HEK293T (cell line): ENCODE results near the gene RASSF5.

Experiments
- ARNT ChIP-seq: fragments of 450-650 bp; IDR thresholded peaks from 2 replicates; pipeline ENCODE4 v1.6.1; 2017; ENCODE audit warnings: mild to moderate bottlenecking
- CTBP1 ChIP-seq: fragments of 450-650 bp; IDR thresholded peaks from 2 replicates; pipeline ENCODE4 v1.6.1; 2016; ENCODE audit warnings: borderline replicate concordance
- ELF4 ChIP-seq: fragments of 450-650 bp; IDR thresholded peaks from 2 replicates; pipeline ENCODE4 v1.6.1; 2017; ENCODE audit warnings: antibody characterized with exemption
- FOXA1 ChIP-seq: fragments of 450-650 bp; IDR thresholded peaks from 2 replicates; pipeline ENCODE4 v1.6.1; 2016; ENCODE audit warnings: mild to moderate bottlenecking
- FOXK2 ChIP-seq: fragments of 450-650 bp; IDR thresholded peaks from 2 replicates; pipeline ENCODE4 v1.6.1; 2016; ENCODE audit warnings: mild to moderate bottlenecking
- FOXM1 ChIP-seq: fragments of 450-650 bp; IDR thresholded peaks from 2 replicates; pipeline ENCODE4 v1.6.1; 2017; ENCODE audit warnings: mild to moderate bottlenecking, borderline replicate concordance
- HDGF ChIP-seq: fragments of 450-650 bp; IDR thresholded peaks from 2 replicates; pipeline ENCODE4 v1.6.1; 2017; ENCODE audit warnings: antibody characterized with exemption, borderline replicate concordance
- L3MBTL2 ChIP-seq: fragments of 450-650 bp; conservative IDR thresholded peaks from 2 replicates; pipeline ENCODE4 v1.6.1; 2016; ENCODE audit warnings: mild to moderate bottlenecking
- LEF1 ChIP-seq: fragments of 450-650 bp; IDR thresholded peaks from 2 replicates; pipeline ENCODE4 v1.6.1; 2017; ENCODE audit warnings: mild to moderate bottlenecking, borderline replicate concordance
- NFRKB ChIP-seq: fragments of 450-650 bp; IDR thresholded peaks from 2 replicates; pipeline ENCODE4 v1.6.1; 2016; ENCODE audit warnings: mild to moderate bottlenecking, moderate library complexity
- PKNOX1 ChIP-seq: fragments of 450-650 bp; IDR thresholded peaks from 2 replicates; pipeline ENCODE4 v1.6.1; 2016
- SP1 ChIP-seq: fragments of 450-650 bp; IDR thresholded peaks from 2 replicates; pipeline ENCODE4 v1.6.1; 2017
- SUZ12 ChIP-seq: fragments of 450-650 bp; IDR thresholded peaks from 2 replicates; pipeline ENCODE4 v1.6.1; 2016; ENCODE audit warnings: mild to moderate bottlenecking
- TARDBP ChIP-seq: fragments of 450-650 bp; IDR thresholded peaks from 2 replicates; pipeline ENCODE4 v1.6.1; 2016

DNA sequence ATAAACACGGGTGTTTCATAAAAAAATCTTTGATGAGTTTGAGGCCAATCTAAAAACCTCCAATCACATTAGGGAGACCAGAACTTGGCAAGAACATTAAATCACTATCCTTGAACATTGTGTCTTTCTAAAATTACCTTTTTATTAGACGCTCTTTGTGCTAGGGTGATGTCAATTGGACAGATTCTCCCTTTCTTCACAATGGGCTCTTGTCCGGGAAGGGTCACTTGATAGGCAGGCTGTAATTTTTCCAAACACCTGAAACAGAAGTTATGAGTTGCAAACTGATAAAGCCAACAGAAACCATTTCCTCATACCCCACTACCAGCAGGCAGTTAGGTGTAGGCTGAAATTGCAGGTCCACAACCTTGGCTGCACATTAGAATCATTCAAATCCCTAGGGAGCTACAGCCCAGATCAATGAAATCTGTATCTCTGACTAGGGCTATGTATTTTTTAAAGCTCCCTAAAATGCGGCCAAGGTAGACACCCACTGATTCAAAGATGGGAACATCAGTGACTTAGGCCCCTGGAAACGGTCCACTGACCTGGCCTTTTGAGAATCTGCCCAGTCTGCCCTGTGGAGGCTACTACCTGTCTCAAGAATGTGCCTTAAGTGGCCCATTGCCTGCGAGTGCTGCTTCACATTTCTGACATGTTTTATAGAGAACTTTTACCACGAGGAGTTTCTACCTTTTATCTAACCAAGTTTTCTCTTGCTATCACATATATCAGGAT, 88.4 kb downstream of the RASSF5 start:
- TF ChIP-seq TARDBP = no peak
- no peak for TF ChIP-seq ELF4
- TF ChIP-seq SP1 = no peak
- no peak for TF ChIP-seq NFRKB
- no peak for TF ChIP-seq SUZ12
- TF ChIP-seq FOXA1 = no peak
- TF ChIP-seq FOXK2 = no peak
- no peak for TF ChIP-seq HDGF
- no peak for TF ChIP-seq FOXM1
- no peak for TF ChIP-seq CTBP1
- no peak for TF ChIP-seq PKNOX1
- no peak for TF ChIP-seq L3MBTL2
- no peak for TF ChIP-seq ARNT
- no peak for TF ChIP-seq LEF1
